Skin of body (tissue), 2 donors: ENCODE data around the gene COG4. TPM values are rescaled to one million over a fixed set of nuclear protein-coding genes. Genes with fewer than 3 reads are reported as not detected.
A peak's percentile ranks its signal among the peaks of the same experiment; 100 is the strongest.

Experiments
- DNase-seq: peaks from one replicate; lab custom pipeline; 2025; lab: John Stamatoyannopoulos, UW
- total RNA-seq: library from RNA; depleted of rRNA; stranded (reverse); fragments of >200 nt; gene quantifications from one replicate; pipeline ENCODE4 v1.2.3, GENCODE V29; 2014

The COG4 gene
- total RNA-seq, 1 donor from 2014 or later, result 28.7 TPM

GRCh38 chr16:70527315-70527996, 4.1 kb upstream of the COG4 start:
- no peak for DNase-seq

- no peak for DNase-seq
These were observed 3.0 kb upstream of the COG4 start for GRCh38 chr16:70526403-70526802.

GRCh38 chr16:70524399-70524825, 1.1 kb upstream of the COG4 start:
- peak; percentile 71 for DNase-seq

- DNase-seq, result peak; percentile 71
These were observed 517 bp upstream of the COG4 start, which contains the start of gene SF3B3 for GRCh38 chr16:70523743-70524398. SF3B3 (plus strand) TSS chr16:70523816; CDS start chr16:70526657, 2,841 bp downstream.

GRCh38 chr16:70522216-70523075, 908 bp downstream of the COG4 start:
- DNase-seq, result no peak

GRCh38 chr16:70520612-70521297, 2.6 kb downstream of the COG4 start:
- DNase-seq, result no peak

GRCh38 chr16:70512456-70512855, 10.9 kb downstream of the COG4 start:
- no peak for DNase-seq

- no peak for DNase-seq
These were observed 11.5 kb downstream of the COG4 start for GRCh38 chr16:70511833-70512232.

GRCh38 chr16:70510216-70510615, 13.1 kb downstream of the COG4 start:
- no peak for DNase-seq

- no peak for DNase-seq
These were observed 14.6 kb downstream of the COG4 start for GRCh38 chr16:70508752-70509151.

- no peak for DNase-seq
These were observed 26.8 kb downstream of the COG4 start for GRCh38 chr16:70496513-70496912.

- no peak for DNase-seq
These were observed 27.8 kb downstream of the COG4 start for GRCh38 chr16:70495425-70496182.

- no peak for DNase-seq
These were observed 28.6 kb downstream of the COG4 start for GRCh38 chr16:70494777-70495176.

- DNase-seq, result no peak
These were observed 29.1 kb downstream of the COG4 start for GRCh38 chr16:70494202-70494770.

GRCh38 chr16:70493802-70494201, 29.6 kb downstream of the COG4 start:
- DNase-seq, result no peak

GRCh38 chr16:70490261-70490660, 33.1 kb downstream of the COG4 start:
- DNase-seq, result no peak

- DNase-seq, result no peak
These were observed 38.5 kb downstream of the COG4 start for GRCh38 chr16:70484867-70485266.

GRCh38 chr16:70483426-70483825, 39.9 kb downstream of the COG4 start:
- DNase-seq, result no peak

- DNase-seq, result no peak
These were observed 40.7 kb downstream of the COG4 start for GRCh38 chr16:70482624-70483023.

GRCh38 chr16:70481929-70482536, 41.3 kb downstream of the COG4 start:
- no peak for DNase-seq
